Measurements from ENCODE around the gene RIPOR1.
"Not testable (repeated sequence)": the region's sequence is repeated elsewhere in the genome, so short reads cannot be mapped to it uniquely, and the experiment has no call there.

The RIPOR1 gene

GRCh38 chr16:67528222-67528869 lies at the start of gene RIPOR1:
Gene RIPOR1, plus strand, starts transcription at chr16:67528829. Its CDS starts 9,618 bp downstream, at chr16:67538447.
- peak; percentile 48 for DNase-seq

DNA sequence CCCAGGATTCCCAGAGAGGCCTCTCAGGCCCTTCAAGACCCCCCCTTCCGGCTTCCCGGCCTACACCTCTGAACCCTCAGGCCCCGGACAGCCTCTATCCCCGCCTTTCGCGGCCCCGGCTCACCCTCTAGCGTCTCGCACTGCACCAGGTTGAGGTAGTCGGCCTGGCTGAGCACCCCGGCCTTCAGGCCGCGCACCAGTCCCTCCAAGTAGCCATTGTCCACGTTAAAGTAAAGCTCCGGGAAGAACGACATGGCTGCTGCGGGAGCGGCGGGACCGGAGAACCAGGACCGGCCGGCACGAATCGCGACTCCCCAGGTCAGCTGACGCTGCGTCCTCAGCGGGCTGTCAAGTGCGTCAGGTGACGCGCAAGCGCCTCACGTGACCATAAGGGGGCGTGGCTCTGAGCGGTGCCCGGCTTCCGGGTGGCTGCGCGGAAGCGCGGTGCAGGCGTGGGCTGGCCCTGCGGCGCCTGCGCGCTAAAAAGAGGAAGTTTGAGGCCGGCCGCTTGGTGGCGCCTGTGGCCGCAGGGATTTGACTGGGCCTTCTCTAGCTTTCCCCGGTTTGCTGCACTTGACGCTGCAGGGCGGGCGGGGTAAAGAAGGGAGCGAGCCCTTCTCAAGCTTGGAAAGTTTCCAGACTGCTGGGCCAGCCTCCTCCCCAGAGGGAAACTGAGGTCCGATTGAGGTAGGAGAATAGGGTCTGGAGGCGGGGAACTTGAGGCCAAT lies 47.6 kb upstream of the RIPOR1 start, which contains the start of gene ATP6V0D1:
ATP6V0D1 (minus strand) TSS at position 325 of the 728 bp plus-strand sequence; CDS start at position 254, 71 bp downstream.
- DNase-seq: peak; percentile 98

GRCh38 chr16:67481561-67482232 lies 46.9 kb upstream of the RIPOR1 start:
- peak; percentile 61 for DNase-seq

GRCh38 chr16:67482233-67482924 lies 46.2 kb upstream of the RIPOR1 start:
- DNase-seq: no peak

- no peak for DNase-seq
These were observed 45.5 kb upstream of the RIPOR1 start, which contains the start of gene AGRP for GRCh38 chr16:67483150-67483549. Gene AGRP, minus strand, starts transcription at chr16:67483547. Its CDS starts 149 bp downstream, at chr16:67483398.

GRCh38 chr16:67483731-67484525 lies 44.7 kb upstream of the RIPOR1 start:
- no peak for DNase-seq

DNA sequence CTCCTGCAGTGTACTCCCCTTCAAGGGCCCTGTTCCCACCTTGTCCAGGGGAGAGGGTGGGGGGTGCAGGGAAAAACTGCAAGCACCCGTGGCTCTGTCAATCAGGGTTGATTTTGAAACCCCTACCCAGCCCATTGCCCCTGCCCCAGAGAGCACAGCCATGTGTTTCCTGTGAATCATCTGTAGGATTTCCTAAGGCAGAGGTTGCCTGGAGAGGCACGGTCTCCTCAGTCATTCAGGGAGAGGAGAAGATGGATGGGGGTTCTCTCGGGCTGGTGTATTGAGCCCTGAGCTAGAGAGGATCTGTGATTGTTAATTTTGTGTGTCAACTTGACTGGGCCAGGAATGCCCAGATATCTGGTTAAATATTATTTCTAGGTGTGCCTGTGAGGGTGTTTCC lies 41.8 kb upstream of the RIPOR1 start:
- no peak for DNase-seq

- DNase-seq: not testable (repeated sequence)
These were observed 41.1 kb upstream of the RIPOR1 start for GRCh38 chr16:67487561-67487960.

- DNase-seq: no peak
These were observed 39.1 kb upstream of the RIPOR1 start for GRCh38 chr16:67489401-67490083.

DNA sequence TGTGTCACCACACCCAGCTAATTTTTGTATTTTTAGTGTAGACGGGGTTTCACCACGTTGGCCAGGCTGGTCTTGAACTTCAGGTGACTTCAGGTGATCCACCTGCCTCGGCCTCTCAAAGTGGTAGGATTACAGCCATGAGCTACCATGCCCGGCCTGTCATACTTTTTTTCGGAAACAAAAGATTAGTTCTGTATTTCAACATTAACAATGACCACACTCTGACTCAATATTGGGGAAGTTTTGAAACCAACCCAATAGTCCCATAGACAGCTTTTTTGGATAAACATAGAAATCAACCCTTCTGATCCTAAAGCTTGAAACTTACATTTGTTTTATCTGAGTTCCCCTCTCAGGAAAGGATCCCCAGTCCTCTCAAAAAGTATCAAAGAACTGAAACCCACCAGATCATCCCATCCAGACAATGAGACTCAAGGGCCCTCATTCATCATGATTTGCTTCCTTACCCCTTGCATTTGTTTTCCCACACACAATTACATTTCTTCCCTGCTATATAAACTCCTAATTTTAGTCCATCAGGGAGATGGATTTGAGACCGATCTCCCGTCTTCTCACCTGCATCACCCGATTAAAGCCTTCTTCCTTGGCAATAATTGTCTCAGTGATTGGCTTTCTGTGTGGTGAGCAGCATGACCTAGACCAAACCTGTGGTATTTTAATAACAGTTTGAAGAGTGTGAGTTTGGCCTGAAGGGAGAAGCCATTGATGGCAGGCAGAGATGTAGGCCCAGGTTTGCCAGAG lies 38.1 kb upstream of the RIPOR1 start:
- DNase-seq: no peak

- DNase-seq: no peak
These were observed 29.5 kb upstream of the RIPOR1 start for GRCh38 chr16:67499106-67499505.

DNA sequence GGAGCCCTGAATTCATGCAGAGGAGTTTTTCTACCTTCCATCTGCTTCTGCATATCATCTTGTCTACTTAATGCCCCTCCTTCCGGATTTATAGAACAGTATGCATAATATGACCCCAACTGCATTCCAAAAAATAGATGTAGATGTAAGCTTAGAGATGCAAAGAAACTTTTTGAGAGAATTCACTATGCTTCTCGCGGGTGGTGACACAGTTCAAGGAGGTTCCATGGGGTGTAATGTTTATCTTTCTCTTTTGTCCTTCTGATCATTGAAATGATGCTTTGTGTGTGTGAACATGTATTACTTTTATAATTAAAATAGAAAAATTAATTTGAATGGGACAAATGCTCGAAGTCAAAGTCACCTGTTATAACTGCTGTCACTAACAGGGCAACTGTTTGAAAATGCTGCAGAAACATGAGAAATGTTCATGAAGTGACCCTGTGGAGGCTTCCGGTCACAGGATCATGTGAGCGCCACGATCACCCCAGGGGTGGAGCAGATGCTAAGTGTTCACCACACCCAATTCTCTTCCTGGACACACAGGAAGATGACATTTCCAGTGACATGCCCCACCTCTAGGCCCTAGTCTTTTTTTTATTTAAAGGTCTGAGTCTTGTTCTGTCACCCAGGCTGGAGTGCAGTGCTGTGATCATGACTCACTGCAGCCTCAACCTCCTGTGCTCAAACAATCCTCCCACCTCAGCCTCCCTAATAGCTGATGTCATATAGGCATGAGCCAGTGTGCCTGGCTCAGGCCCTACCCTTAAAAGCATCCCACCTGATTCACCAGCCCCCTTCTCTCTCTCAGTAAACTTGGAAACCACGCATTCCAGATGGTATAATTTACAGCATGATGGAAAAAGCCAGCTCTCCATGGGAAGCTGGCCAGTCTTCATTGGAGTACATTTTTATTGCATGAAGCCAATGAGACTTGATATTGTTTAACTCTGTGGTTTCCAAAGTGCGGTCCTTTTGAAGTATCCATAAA lies 24.3 kb upstream of the RIPOR1 start:
- DNase-seq: peak; percentile 77

- DNase-seq: no peak
These were observed 22.2 kb upstream of the RIPOR1 start for GRCh38 chr16:67506468-67506867.

- no peak for DNase-seq
These were observed 19.6 kb upstream of the RIPOR1 start for GRCh38 chr16:67509016-67509415.

DNA sequence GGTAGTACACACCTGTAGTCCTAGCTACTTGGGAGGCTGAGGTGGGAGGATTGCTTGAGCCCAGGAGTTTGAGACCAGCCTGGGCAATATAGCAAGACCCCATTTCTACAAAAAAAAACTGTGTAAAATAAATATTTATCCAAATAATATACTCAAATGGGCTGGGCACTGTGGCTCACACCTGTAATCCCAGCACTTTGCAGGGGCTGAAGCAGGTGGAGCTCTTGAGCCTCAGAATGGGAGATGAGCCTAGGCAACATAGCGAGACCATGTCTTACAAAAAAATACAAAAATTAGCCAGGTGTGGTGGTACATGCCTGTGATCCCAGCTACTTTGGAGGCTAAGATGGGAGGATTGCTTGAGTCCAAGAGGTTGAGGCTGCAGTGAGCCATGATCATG lies 14.7 kb upstream of the RIPOR1 start:
- DNase-seq: not testable (repeated sequence)

GRCh38 chr16:67514382-67514828 lies 14.2 kb upstream of the RIPOR1 start:
- peak; percentile 88 for DNase-seq

GRCh38 chr16:67516296-67517154 lies 12.1 kb upstream of the RIPOR1 start:
- no peak for DNase-seq

DNA sequence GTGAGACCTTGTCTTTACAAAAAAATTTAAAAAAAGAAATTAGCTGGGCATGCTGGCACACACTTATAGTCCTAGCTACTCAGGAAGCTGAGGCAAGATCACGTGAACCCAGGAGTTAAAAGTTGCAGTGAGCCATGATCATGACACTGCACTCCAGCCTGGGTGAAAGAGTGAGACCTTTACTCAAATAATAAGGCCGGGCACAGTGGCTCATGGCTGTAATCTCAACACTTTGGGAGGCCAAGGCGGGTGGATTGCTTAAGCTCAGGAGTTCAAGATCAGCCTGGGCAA lies 11.5 kb upstream of the RIPOR1 start:
- no peak for DNase-seq
